ENCODE results near the gene MRPL37. TPM values are rescaled to one million over a fixed set of nuclear protein-coding genes. Genes with fewer than 3 reads are reported as not detected.
"Not testable (repeated sequence)": the region's sequence is repeated elsewhere in the genome, so short reads cannot be mapped to it uniquely, and the experiment has no call there.

Gene MRPL37
- polyA plus RNA-seq, 1 experiment = 16.6 TPM

- H3K4me3 ChIP-seq (ENCODE audit: low read depth, low read length) = no peak overlapping the region
- POLR2A ChIA-PET = interaction anchor here (1.1 to 1.7 kb wide), 2 partner anchors 9 to 260 kb away, joined by 4 to 5 read pairs; no protein-coding TSS in a partner anchor
- H3K9me3 ChIP-seq (ENCODE audit: control insufficient read depth, insufficient read depth, low read length) = no peaks in the 10 kb centered on the region; the same call in 1 of the 2 replicates
- H3K27me3 ChIP-seq (ENCODE audit: control insufficient read depth, insufficient read depth, low read length) = no peaks in the 10 kb centered on the region
- CTCF ChIA-PET = no interaction called here
- no peak for TF ChIP-seq CTCF (IDR thresholded peaks at IDR 0.05; ENCODE audit: low read depth, low read length)
- DNase-seq (ENCODE audit: low read depth, low spot score) = no peak
- H3K27ac ChIP-seq (ENCODE audit: low read depth, low read length) = peak overlapping the region; percentile 65
Observed at GRCh38 chr1:54229281-54229891, 29.4 kb downstream of the MRPL37 start.

GRCh38 chr1:54230507-54231339 is 30.8 kb downstream of the MRPL37 start:
- POLR2A ChIA-PET = no interaction called here
- H3K27me3 ChIP-seq (ENCODE audit: control insufficient read depth, insufficient read depth, low read length) = no peaks in the 10 kb centered on the region
- no peak for TF ChIP-seq CTCF (IDR thresholded peaks at IDR 0.05; ENCODE audit: low read depth, low read length)
- DNase-seq (ENCODE audit: low read depth, low spot score) = no peak
- H3K4me3 ChIP-seq (ENCODE audit: low read depth, low read length) = no peak overlapping the region
- no peak overlapping the region for H3K27ac ChIP-seq (ENCODE audit: low read depth, low read length)
- no peaks in the 10 kb centered on the region; the same call in 1 of the 2 replicates for H3K9me3 ChIP-seq (ENCODE audit: control insufficient read depth, insufficient read depth, low read length)
- CTCF ChIA-PET = no interaction called here

- POLR2A ChIA-PET; H3K27me3 ChIP-seq (ENCODE audit: control insufficient read depth, insufficient read depth, low read length); H3K4me3 ChIP-seq (ENCODE audit: low read depth, low read length); H3K27ac ChIP-seq (ENCODE audit: low read depth, low read length); H3K9me3 ChIP-seq (ENCODE audit: control insufficient read depth, insufficient read depth, low read length); CTCF ChIA-PET; DNase-seq (ENCODE audit: low read depth, low spot score): not testable (repeated sequence)
Observed at GRCh38 chr1:54233196-54233595, 33.2 kb downstream of the MRPL37 start.

- H3K4me3 ChIP-seq (ENCODE audit: low read depth, low read length) = no peak overlapping the region
- TF ChIP-seq CTCF (IDR thresholded peaks at IDR 0.05; ENCODE audit: low read depth, low read length) = no peak
- CTCF ChIA-PET = interaction anchor here (1.0 kb wide), 1 partner anchor 255 kb away, joined by 4 read pairs; no protein-coding TSS in a partner anchor
- H3K27me3 ChIP-seq (ENCODE audit: control insufficient read depth, insufficient read depth, low read length) = no peaks in the 10 kb centered on the region
- POLR2A ChIA-PET = no interaction called here
- no peak overlapping the region for H3K27ac ChIP-seq (ENCODE audit: low read depth, low read length)
- no peak for DNase-seq (ENCODE audit: low read depth, low spot score)
- no peaks in the 10 kb centered on the region; the same call in 1 of the 2 replicates for H3K9me3 ChIP-seq (ENCODE audit: control insufficient read depth, insufficient read depth, low read length)
Observed at GRCh38 chr1:54234284-54234683, 34.3 kb downstream of the MRPL37 start.

- DNase-seq (ENCODE audit: low read depth, low spot score) = no peak
- TF ChIP-seq CTCF (IDR thresholded peaks at IDR 0.05; ENCODE audit: low read depth, low read length) = no peak
- H3K9me3 ChIP-seq (ENCODE audit: control insufficient read depth, insufficient read depth, low read length) = no peaks in the 10 kb centered on the region; the same call in 1 of the 2 replicates
- peak overlapping the region; percentile 11 for H3K27ac ChIP-seq (ENCODE audit: low read depth, low read length)
- ChIA-PET POLR2A (no interaction called here), CTCF (no interaction called here)
- no peaks in the 10 kb centered on the region for H3K27me3 ChIP-seq (ENCODE audit: control insufficient read depth, insufficient read depth, low read length)
- H3K4me3 ChIP-seq (ENCODE audit: low read depth, low read length) = no peak overlapping the region
Observed at GRCh38 chr1:54237586-54237985, 37.6 kb downstream of the MRPL37 start.

Data from AG04450 (cell line).